ENCODE measurements around the gene RAB11A.
"Not testable (repeated sequence)": the region's sequence is repeated elsewhere in the genome, so short reads cannot be mapped to it uniquely, and the experiment has no call there.

The RAB11A gene

GRCh38 chr15:65845826-65846519, 23.3 kb upstream of the RAB11A start:
- DNase-seq, result no peak

- DNase-seq, result no peak
Measured at GRCh38 chr15:65847989-65848388, 21.3 kb upstream of the RAB11A start.

- DNase-seq, result no peak
Measured at GRCh38 chr15:65851981-65852380, 17.3 kb upstream of the RAB11A start.

- DNase-seq, result peak; percentile 81
Measured at GRCh38 chr15:65856821-65857455, 12.4 kb upstream of the RAB11A start.

GRCh38 chr15:65857718-65858402, 11.4 kb upstream of the RAB11A start:
- DNase-seq, result peak; percentile 13

GRCh38 chr15:65862682-65863081, 6.6 kb upstream of the RAB11A start:
- peak; percentile 90 for DNase-seq

- no peak for DNase-seq
Measured at GRCh38 chr15:65863106-65863505, 6.2 kb upstream of the RAB11A start.

- DNase-seq, result no peak
Measured at GRCh38 chr15:65867244-65867643, 2.0 kb upstream of the RAB11A start.

- not testable (repeated sequence) for DNase-seq
Measured at GRCh38 chr15:65867933-65868332, 1.4 kb upstream of the RAB11A start.

- DNase-seq, result no peak
Measured at GRCh38 chr15:65868546-65869125, 655 bp upstream of the RAB11A start.

GRCh38 chr15:65869954-65870871, 922 bp downstream of the RAB11A start:
- peak; percentile 67 for DNase-seq

GRCh38 chr15:65870889-65871533, 1.7 kb downstream of the RAB11A start:
- DNase-seq, result peak; percentile 77

- peak; percentile 22 for DNase-seq
Measured at GRCh38 chr15:65871886-65872285, 2.6 kb downstream of the RAB11A start.

- DNase-seq, result not testable (repeated sequence)
Measured at GRCh38 chr15:65872596-65872995, 3.3 kb downstream of the RAB11A start.

- DNase-seq, result no peak
Measured at GRCh38 chr15:65873256-65873655, 4.0 kb downstream of the RAB11A start.

GRCh38 chr15:65875458-65875857, 6.2 kb downstream of the RAB11A start:
- no peak for DNase-seq

GRCh38 chr15:65877749-65878148, 8.5 kb downstream of the RAB11A start:
- no peak for DNase-seq

- no peak for DNase-seq
Measured at GRCh38 chr15:65881766-65882434, 12.6 kb downstream of the RAB11A start.

- DNase-seq, result no peak
Measured at GRCh38 chr15:65883571-65883970, 14.3 kb downstream of the RAB11A start.

GRCh38 chr15:65884511-65884910, 15.2 kb downstream of the RAB11A start:
- DNase-seq, result peak; percentile 36

- no peak for DNase-seq
Measured at GRCh38 chr15:65885668-65886218, 16.5 kb downstream of the RAB11A start.

Data from OCI-M1 (cell line).